Measurements from ENCODE around the gene PDE9A.

The PDE9A gene

DNA sequence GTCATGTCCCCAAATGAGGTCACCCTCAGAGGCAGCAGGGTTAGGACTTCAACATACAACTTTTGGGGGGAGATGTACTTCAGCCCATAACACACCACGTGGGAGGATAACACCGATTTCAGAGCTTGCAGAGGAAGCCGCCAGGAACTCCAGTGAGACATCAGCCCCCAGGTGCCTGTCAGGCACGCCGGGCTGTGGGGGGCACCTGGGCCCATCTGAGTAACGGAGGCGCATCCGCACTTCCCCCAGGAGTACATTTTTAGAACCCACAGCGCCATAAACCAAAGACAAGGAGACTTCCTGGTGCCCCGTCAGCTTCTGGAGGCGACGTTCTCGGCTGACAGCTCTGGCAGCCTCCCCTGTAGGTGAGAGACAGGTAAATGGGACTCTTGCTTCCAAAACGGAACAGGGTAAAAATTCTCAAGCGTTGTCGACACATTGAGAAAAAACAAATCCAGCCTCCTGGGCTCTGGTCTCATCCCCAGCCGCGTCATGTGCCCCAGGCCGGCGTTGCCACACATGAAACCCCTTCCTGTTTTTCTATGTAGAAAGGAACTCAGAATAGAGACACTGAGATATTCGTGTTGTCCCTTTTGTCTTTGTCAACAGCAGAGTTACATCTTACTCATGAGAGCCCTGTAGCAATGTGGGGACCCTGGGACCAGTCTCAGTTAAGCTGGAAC is 93.3 kb downstream of the PDE9A start:
- Mint-ChIP-seq H3K4me3 (no peak overlapping the region), H3K4me1 (peaks cover 58% of the 10 kb centered on the region), H3K9me3 (no peaks in the 10 kb centered on the region), H3K27me3 (ENCODE audit: low read depth, poor library complexity) (no peaks in the 10 kb centered on the region), H3K36me3 (ENCODE audit: low read depth) (peaks cover 17% of the 10 kb centered on the region), H3K27ac (peak overlapping the region; percentile 71)
- TF ChIP-seq, protein P1, sequence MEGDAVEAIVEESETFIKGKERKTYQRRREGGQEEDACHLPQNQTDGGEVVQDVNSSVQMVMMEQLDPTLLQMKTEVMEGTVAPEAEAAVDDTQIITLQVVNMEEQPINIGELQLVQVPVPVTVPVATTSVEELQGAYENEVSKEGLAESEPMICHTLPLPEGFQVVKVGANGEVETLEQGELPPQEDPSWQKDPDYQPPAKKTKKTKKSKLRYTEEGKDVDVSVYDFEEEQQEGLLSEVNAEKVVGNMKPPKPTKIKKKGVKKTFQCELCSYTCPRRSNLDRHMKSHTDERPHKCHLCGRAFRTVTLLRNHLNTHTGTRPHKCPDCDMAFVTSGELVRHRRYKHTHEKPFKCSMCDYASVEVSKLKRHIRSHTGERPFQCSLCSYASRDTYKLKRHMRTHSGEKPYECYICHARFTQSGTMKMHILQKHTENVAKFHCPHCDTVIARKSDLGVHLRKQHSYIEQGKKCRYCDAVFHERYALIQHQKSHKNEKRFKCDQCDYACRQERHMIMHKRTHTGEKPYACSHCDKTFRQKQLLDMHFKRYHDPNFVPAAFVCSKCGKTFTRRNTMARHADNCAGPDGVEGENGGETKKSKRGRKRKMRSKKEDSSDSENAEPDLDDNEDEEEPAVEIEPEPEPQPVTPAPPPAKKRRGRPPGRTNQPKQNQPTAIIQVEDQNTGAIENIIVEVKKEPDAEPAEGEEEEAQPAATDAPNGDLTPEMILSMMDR (IDR thresholded peaks at IDR 0.05): no peak
- DNase-seq: no peak

DNA sequence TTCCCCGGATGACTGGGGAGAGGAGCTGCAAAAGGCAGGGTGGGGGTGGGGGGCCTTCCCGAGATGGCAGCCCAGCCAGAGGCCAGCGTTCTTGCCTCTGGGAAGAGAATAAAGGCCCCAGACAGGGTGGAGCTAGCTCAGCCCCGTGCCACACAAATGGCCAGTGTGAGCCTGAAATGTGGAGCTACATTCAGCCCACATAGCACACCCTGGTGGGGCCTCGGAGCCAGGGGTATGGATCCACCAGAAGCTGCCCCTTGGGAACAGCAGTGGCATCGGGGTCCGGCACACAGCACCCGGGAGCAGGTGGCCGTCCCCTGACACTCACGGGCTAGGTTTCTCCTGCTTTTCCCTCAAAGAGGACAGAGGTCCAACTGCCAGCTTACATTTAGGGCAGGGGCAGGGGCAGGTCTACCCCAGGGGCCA is 93.9 kb downstream of the PDE9A start:
- no peak for DNase-seq
- TF ChIP-seq, protein P1 (IDR thresholded peaks at IDR 0.05): no peak
- no peaks in the 10 kb centered on the region for H3K9me3 Mint-ChIP-seq
- H3K4me1 Mint-ChIP-seq: peaks cover 53% of the 10 kb centered on the region
- H3K27me3 Mint-ChIP-seq (ENCODE audit: low read depth, poor library complexity): no peaks in the 10 kb centered on the region
- H3K4me3 Mint-ChIP-seq: no peak overlapping the region
- peaks cover 17% of the 10 kb centered on the region for H3K36me3 Mint-ChIP-seq (ENCODE audit: low read depth)
- H3K27ac Mint-ChIP-seq: peak overlapping the region; percentile 71

DNA sequence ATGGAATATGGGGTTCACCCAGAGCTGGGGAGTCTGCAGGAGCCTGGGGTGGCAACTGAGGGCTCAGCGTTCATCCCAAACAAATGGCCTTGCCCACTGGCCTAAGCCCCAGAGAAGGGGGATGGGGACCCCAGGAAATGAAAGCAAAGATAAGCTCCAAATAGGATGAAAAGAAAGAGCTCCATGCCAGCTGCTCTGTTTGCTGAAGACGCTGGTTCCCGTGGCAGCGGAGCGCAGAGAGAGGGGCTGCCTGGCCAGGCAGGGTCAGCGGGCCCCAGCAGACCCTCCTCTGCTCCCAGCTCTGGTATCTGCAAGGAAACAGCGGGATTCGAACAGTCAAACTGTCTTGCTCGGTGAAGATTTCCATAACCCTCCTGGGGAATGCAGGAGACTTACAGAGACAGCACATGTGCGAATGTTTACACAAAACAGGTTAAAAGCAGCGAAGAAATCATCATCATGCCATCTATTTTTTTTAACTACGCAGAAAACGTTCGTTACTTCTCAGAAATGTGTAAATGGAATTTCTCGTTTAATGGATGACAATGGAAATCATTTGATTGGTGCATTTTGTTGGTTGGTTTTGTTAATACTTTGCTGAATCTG is 94.4 kb downstream of the PDE9A start:
- Mint-ChIP-seq H3K4me1 (peaks cover 55% of the 10 kb centered on the region), H3K9me3 (no peaks in the 10 kb centered on the region), H3K27ac (peak overlapping the region; percentile 52), H3K4me3 (no peak overlapping the region), H3K36me3 (ENCODE audit: low read depth) (peaks cover 23% of the 10 kb centered on the region), H3K27me3 (ENCODE audit: low read depth, poor library complexity) (no peaks in the 10 kb centered on the region)
- TF ChIP-seq, protein P1 (IDR thresholded peaks at IDR 0.05): no peak
- DNase-seq: no peak

DNA sequence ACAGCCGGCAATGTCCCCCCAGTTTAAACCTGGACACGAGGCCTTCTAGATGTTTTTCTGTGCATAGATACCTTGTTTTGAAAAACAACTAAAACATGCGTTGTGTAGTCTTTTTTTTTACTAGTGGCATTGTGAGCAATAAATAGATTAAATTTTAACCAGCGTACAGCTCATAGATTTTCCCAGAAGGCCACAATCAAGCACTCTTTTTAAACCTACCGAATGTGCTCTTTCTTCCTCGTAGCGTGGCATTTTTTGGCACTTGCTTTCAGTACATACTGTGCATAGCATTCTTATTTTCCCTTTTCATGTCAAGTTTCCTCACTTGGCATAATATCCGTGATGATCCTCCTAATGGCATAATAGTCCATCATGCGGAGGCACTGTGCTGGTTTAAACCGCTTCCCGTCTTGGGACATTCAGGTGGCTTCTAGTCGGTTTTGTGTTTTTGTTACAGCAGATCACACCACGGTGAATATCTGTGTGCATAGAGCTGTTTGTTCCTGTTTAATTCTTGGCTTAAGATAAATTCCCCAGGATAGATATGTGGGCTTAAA is 95.3 kb downstream of the PDE9A start:
- Mint-ChIP-seq H3K4me3 (no peak overlapping the region), H3K4me1 (peaks cover 53% of the 10 kb centered on the region), H3K27ac (peak overlapping the region; percentile 52), H3K27me3 (ENCODE audit: low read depth, poor library complexity) (no peaks in the 10 kb centered on the region), H3K9me3 (no peaks in the 10 kb centered on the region), H3K36me3 (ENCODE audit: low read depth) (peaks cover 20% of the 10 kb centered on the region)
- TF ChIP-seq, protein P1 (IDR thresholded peaks at IDR 0.05): no peak
- DNase-seq: no peak

DNA sequence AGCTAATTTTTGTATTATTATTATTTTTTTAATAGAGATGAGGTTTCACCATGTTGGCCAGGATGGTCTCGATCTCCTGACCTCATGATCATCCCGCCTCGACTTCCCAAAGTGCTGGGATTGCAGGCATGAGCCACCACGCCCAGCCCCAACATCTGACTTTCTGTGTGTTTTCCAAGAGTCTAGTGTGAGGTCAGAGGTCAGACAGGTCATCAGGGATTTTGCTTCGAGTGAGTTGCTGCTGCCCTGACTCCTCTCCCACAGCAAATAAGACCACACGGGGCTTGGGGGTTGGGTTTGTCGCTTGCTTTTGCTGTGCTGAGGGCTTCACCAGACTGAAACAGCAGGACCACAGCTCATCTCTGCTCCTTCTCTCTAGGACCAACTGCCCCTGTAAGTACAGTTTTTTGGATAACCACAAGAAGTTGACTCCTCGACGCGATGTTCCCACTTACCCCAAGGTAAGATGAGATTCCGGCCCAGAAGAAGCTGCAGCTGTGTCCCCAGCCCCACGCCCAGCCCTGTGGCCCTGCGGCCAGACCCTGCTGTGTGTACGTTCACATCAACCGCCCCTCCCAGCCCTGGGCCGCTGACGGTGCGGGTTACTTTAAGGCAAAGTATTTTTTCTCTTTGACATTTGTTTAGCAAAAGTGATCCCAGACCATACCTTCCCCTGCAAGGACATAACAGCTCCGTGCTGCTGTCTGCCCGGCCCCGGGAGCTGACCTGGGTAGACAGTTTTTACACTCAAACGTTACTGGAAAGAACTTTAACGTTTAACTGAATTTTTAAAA is 97.5 kb downstream of the PDE9A start:
- Mint-ChIP-seq H3K4me1 (peaks cover 60% of the 10 kb centered on the region), H3K9me3 (no peaks in the 10 kb centered on the region), H3K27ac (peak overlapping the region; percentile 71), H3K4me3 (no peak overlapping the region), H3K27me3 (ENCODE audit: low read depth, poor library complexity) (no peaks in the 10 kb centered on the region), H3K36me3 (ENCODE audit: low read depth) (peaks cover 33% of the 10 kb centered on the region)
- TF ChIP-seq, protein P1 (IDR thresholded peaks at IDR 0.05): no peak
- no peak for DNase-seq

Data from nephron progenitor cell (in vitro differentiated cells).